GM11168 (cell line): ENCODE results near the gene SYTL3.
"Not testable (repeated sequence)": the region's sequence is repeated elsewhere in the genome, so short reads cannot be mapped to it uniquely, and the experiment has no call there.

ENCODE experiments used
- in situ Hi-C: fragments of 300-500 bp; cut with MboI; formaldehyde crosslinking; loops from one replicate; pipeline ENCODE4 v1.12.0; 2022; ENCODE audit warnings: low sequenced_read_pairs; ENCODE audit not compliant: unreplicated experiment

The SYTL3 gene

GRCh38 chr6:158636778-158637177 lies 13.1 kb upstream of the SYTL3 start:
- in situ Hi-C loops, result no loop called here

GRCh38 chr6:158638324-158638854 lies 11.5 kb upstream of the SYTL3 start:
- in situ Hi-C loops, result no loop called here

GRCh38 chr6:158639056-158639455 lies 10.8 kb upstream of the SYTL3 start:
- in situ Hi-C loops, result no loop called here

GRCh38 chr6:158640519-158640918 lies 9.3 kb upstream of the SYTL3 start:
- in situ Hi-C loops, result no loop called here

- in situ Hi-C loops, result no loop called here
Measured at GRCh38 chr6:158642097-158642601, 7.7 kb upstream of the SYTL3 start.

GRCh38 chr6:158643836-158644230 lies 6.0 kb upstream of the SYTL3 start:
- in situ Hi-C loops, result no loop called here

- in situ Hi-C loops, result no loop called here
Measured at GRCh38 chr6:158644231-158645063, 5.4 kb upstream of the SYTL3 start, which contains the start of gene DYNLT1. DYNLT1 (minus strand) TSS chr6:158644743; CDS start chr6:158644708, 35 bp downstream.

- in situ Hi-C loops, result no loop called here
Measured at GRCh38 chr6:158645064-158646022, 4.5 kb upstream of the SYTL3 start.

- in situ Hi-C loops, result no loop called here
Measured at GRCh38 chr6:158646023-158646910, 3.6 kb upstream of the SYTL3 start.

- in situ Hi-C loops, result no loop called here
Measured at GRCh38 chr6:158647501-158647900, 2.4 kb upstream of the SYTL3 start.

GRCh38 chr6:158648682-158649131 lies 1.1 kb upstream of the SYTL3 start:
- in situ Hi-C loops, result no loop called here

GRCh38 chr6:158651981-158652737 lies 2.3 kb downstream of the SYTL3 start:
- in situ Hi-C loops, result not testable (repeated sequence)

- in situ Hi-C loops, result no loop called here
Measured at GRCh38 chr6:158653577-158654354, 3.9 kb downstream of the SYTL3 start.

- in situ Hi-C loops, result no loop called here
Measured at GRCh38 chr6:158654498-158654897, 4.6 kb downstream of the SYTL3 start.

- in situ Hi-C loops, result no loop called here
Measured at GRCh38 chr6:158654960-158655489, 5.2 kb downstream of the SYTL3 start.

- in situ Hi-C loops, result no loop called here
Measured at GRCh38 chr6:158655569-158656450, 6.0 kb downstream of the SYTL3 start.

- in situ Hi-C loops, result not testable (repeated sequence)
Measured at GRCh38 chr6:158656986-158657385, 7.1 kb downstream of the SYTL3 start.
